Stimulated activated naive CD8-positive, alpha-beta T cell treated with anti-CD3 and anti-CD28 coated beads, Interleukin-15, Interleukin-2, amounts not matched to agents 100 U/mL and 50 U/mL, for 24 hours (primary cell): ENCODE results near the gene CTNNBL1.
"Not testable (repeated sequence)": the region's sequence is repeated elsewhere in the genome, so short reads cannot be mapped to it uniquely, and the experiment has no call there.

Experiments
- ATAC-seq: fragments of 150-1000 bp; cut with Tn5 transposase; one replicate; pipeline ENCODE4 v1.10.0; 2021
- DNase-seq: peaks from one replicate; pipeline ENCODE4 v3.0.0; 2021

The CTNNBL1 gene

GRCh38 chr20:37852666-37853065, 158.8 kb downstream of the CTNNBL1 start:
- ATAC-seq, result no peak
- DNase-seq, result no peak

- ATAC-seq, result no peak
- no peak for DNase-seq
These were observed 160.1 kb downstream of the CTNNBL1 start for GRCh38 chr20:37853823-37854375.

GRCh38 chr20:37856034-37856433, 162.2 kb downstream of the CTNNBL1 start:
- not testable (repeated sequence) for DNase-seq, ATAC-seq

- DNase-seq (no peak), ATAC-seq (peak; percentile 19)
These were observed 163.3 kb downstream of the CTNNBL1 start for GRCh38 chr20:37856932-37857660.

GRCh38 chr20:37859406-37860171, 165.8 kb downstream of the CTNNBL1 start:
- ATAC-seq (no peak), DNase-seq (no peak)

GRCh38 chr20:37863289-37863688, 169.5 kb downstream of the CTNNBL1 start:
- DNase-seq, result no peak

GRCh38 chr20:37864298-37864697, 170.5 kb downstream of the CTNNBL1 start:
- ATAC-seq (no peak), DNase-seq (no peak)

More at GRCh38 chr20:37863289-37863688, 169.5 kb downstream of the CTNNBL1 start:
- ATAC-seq, result no peak

GRCh38 chr20:37866051-37866450, 172.2 kb downstream of the CTNNBL1 start:
- ATAC-seq (no peak), DNase-seq (no peak)

- ATAC-seq, result no peak
- no peak for DNase-seq
These were observed 173.7 kb downstream of the CTNNBL1 start for GRCh38 chr20:37867289-37868195.

GRCh38 chr20:37868851-37869333, 175.1 kb downstream of the CTNNBL1 start:
- DNase-seq (no peak), ATAC-seq (no peak)

- ATAC-seq (no peak), DNase-seq (no peak)
These were observed 175.6 kb downstream of the CTNNBL1 start for GRCh38 chr20:37869334-37869861.

GRCh38 chr20:37870294-37870693, 176.5 kb downstream of the CTNNBL1 start:
- DNase-seq (no peak), ATAC-seq (no peak)

GRCh38 chr20:37871751-37872150, 177.9 kb downstream of the CTNNBL1 start:
- DNase-seq (no peak), ATAC-seq (no peak)

- no peak for ATAC-seq
- no peak for DNase-seq
These were observed 178.3 kb downstream of the CTNNBL1 start for GRCh38 chr20:37872161-37872560.

- ATAC-seq, result no peak
- DNase-seq, result no peak
These were observed 180.1 kb downstream of the CTNNBL1 start for GRCh38 chr20:37873884-37874283.

GRCh38 chr20:37875460-37876175, 181.8 kb downstream of the CTNNBL1 start:
- DNase-seq, result no peak
- no peak for ATAC-seq

GRCh38 chr20:37876863-37877262, 183.0 kb downstream of the CTNNBL1 start:
- DNase-seq, result no peak
- ATAC-seq, result no peak

- no peak for DNase-seq
- no peak for ATAC-seq
These were observed 184.3 kb downstream of the CTNNBL1 start for GRCh38 chr20:37877832-37878772.

GRCh38 chr20:37878835-37879599, 185.2 kb downstream of the CTNNBL1 start:
- DNase-seq, result no peak
- no peak for ATAC-seq
